Vagina (tissue), 2 donors: ENCODE measurements around the gene MAN1C1.

Experiments
- POLR2A ChIP-seq, 2 donors: fragments of 450-650 bp; IDR thresholded peaks; one replicate each; pipeline ENCODE4 v1.6.1; 2017; ENCODE audit warnings: antibody characterized with exemption in 2 of 2, mild to moderate bottlenecking in 2 of 2, moderate library complexity in 2 of 2
- TF ChIP-seq, protein P1 (sequence below), 3 experiments: fragments of 450-650 bp in 2 of 3; fragments of 200-600 bp in 1 of 3; sonication (generic) in 1 of 3; IDR thresholded peaks; one replicate each; pipeline ENCODE4 v1.5.1; 2017 to 2019; ENCODE audit warnings: antibody characterized with exemption in 3 of 3, mild to moderate bottlenecking in 2 of 3, moderate library complexity in 2 of 3

DNA sequence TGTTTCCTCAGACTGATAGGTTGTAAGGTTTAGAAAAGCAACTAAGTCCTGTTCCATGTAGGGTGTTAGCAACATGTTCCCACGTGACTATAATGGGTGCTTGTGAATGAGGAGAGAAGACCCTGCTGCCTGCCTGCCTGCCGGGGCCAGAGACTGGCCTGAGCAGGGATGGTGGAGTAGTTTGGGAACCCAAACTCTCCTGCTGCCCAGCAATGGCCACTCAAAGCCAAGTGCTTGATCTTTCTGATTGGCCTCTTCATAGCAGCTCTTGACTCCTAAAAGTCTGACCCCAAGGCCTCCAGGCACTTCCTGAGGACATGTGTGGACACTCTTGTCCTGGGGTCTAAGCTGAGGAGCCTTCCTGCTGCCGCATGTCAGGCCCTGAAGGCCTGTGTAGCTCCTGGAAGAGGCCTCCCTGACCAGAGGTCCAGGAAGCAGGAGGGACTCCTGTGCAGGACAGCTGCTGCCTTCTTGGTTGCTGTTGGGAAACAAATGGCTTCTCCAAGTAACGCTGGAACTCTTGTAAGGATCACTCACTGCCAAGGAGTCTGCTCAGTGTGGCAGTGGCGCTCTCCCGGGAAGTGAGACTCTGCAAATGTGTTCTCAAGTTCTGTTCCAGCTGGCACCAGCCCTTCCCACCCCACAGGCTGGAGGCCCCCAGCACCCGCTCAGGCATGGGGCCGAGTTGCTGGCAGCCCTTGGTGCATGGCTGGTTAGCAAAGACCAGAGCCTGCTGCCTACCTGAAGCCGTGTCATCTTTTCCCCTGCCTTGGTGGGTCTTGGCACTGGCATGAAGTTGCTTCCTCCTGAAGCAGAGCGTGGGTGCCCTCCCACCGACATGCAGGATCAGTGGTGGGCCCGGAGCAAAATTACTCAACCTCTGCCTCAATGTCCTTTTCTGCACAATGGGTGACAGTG lies 35.5 kb downstream of the MAN1C1 start:
- no peak for TF ChIP-seq POLR2A (IDR thresholded peaks at IDR 0.05)
- TF ChIP-seq, protein P1, sequence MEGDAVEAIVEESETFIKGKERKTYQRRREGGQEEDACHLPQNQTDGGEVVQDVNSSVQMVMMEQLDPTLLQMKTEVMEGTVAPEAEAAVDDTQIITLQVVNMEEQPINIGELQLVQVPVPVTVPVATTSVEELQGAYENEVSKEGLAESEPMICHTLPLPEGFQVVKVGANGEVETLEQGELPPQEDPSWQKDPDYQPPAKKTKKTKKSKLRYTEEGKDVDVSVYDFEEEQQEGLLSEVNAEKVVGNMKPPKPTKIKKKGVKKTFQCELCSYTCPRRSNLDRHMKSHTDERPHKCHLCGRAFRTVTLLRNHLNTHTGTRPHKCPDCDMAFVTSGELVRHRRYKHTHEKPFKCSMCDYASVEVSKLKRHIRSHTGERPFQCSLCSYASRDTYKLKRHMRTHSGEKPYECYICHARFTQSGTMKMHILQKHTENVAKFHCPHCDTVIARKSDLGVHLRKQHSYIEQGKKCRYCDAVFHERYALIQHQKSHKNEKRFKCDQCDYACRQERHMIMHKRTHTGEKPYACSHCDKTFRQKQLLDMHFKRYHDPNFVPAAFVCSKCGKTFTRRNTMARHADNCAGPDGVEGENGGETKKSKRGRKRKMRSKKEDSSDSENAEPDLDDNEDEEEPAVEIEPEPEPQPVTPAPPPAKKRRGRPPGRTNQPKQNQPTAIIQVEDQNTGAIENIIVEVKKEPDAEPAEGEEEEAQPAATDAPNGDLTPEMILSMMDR (IDR thresholded peaks at IDR 0.05) = no peak
